ENCODE measurements around the gene ZNF618.

GRCh38 chr9:114050646-114051045, 174.5 kb downstream of the ZNF618 start:
- TF ChIP-seq CTCF (IDR thresholded peaks at IDR 0.05) = no peak
- TF ChIP-seq POLR2A (IDR thresholded peaks at IDR 0.05) = no peak
- no peak for TF ChIP-seq POLR2AphosphoS5 (IDR thresholded peaks at IDR 0.05)

All from stomach (tissue), 4 donors.